Upper lobe of left lung (tissue), 6 donors: Measurements from ENCODE around the gene RAI1. TPM values are rescaled to one million over a fixed set of nuclear protein-coding genes. Genes with fewer than 3 reads are reported as not detected.

Experiments used
- ATAC-seq, 2 donors: fragments of 200-7000 bp; cut with Tn5 transposase; one replicate each; pipeline ENCODE4 v1.9.1; 2022; ENCODE audit warnings: mild to moderate bottlenecking in 2 of 2, moderate library complexity in 2 of 2; ENCODE audit not compliant: low FRiP score in 2 of 2
- DNase-seq, 2 donors: peaks; one replicate each; pipeline ENCODE4 v3.0.0-alpha.2; 2019 to 2020
- H3K27ac ChIP-seq, 4 donors: fragments of 200-600 bp; sonication (generic); one replicate each; pipeline ENCODE4 v1.5.1; 2016 to 2019
- H3K27me3 ChIP-seq, 4 donors: fragments of 200-600 bp; sonication (generic); one replicate each; pipeline ENCODE4 v1.5.1; 2017 to 2019
- H3K36me3 ChIP-seq, 4 donors: fragments of 200-600 bp; sonication (generic); one replicate each; pipeline ENCODE4 v1.5.1; 2016 to 2019
- H3K4me1 ChIP-seq, 4 donors: fragments of 200-600 bp; sonication (generic); one replicate each; pipeline ENCODE4 v1.5.1; 2018 to 2019
- H3K4me3 ChIP-seq, 4 donors: fragments of 200-600 bp; sonication (generic); one replicate each; pipeline ENCODE4 v1.5.1; 2017 to 2019; ENCODE audit warnings: mild to moderate bottlenecking in 2 of 4, moderate library complexity in 1 of 4
- H3K9me3 ChIP-seq, 4 donors: fragments of 200-600 bp; sonication (generic); one replicate each; pipeline ENCODE4 v1.5.1; 2018 to 2019
- EP300 ChIP-seq, 4 donors: sonication (generic); formaldehyde crosslinking; IDR thresholded peaks; one replicate each; pipeline ENCODE4 v1.5.1; 2017; ENCODE audit warnings: antibody characterized with exemption in 4 of 4, control low read depth in 2 of 4
- POLR2A ChIP-seq, 4 donors: fragments of 450-650 bp; IDR thresholded peaks; one replicate each; pipeline ENCODE4 v1.5.1; 2016 to 2017; ENCODE audit warnings: antibody characterized with exemption in 4 of 4, mild to moderate bottlenecking in 2 of 4
- POLR2AphosphoS5 ChIP-seq, 2 donors: sonication (generic); formaldehyde crosslinking; IDR thresholded peaks; one replicate each; pipeline ENCODE4 v1.5.1; 2017; ENCODE audit warnings: antibody characterized with exemption in 2 of 2
- WGBS, 2 donors: methylation state at CpG; one replicate each; pipeline ENCODE4 v1.1.5; 2017 to 2018; 5-methylcytosine and 5-hydroxymethylcytosine counted together
- total RNA-seq, 6 donors: library from RNA; depleted of rRNA in 4 of 6; stranded (reverse); fragments of >200 nt in 4 of 6; gene quantifications; one replicate each; pipeline versions ENCODE4 v1.1.0 to v1.2.1, GENCODE V29; 2016 to 2021
- TF ChIP-seq, protein P1 (sequence below), 6 experiments: fragments of 450-650 bp in 4 of 6; fragments of 200-600 bp in 2 of 6; sonication (generic) in 2 of 6; IDR thresholded peaks; one replicate each; pipeline ENCODE4 v1.5.1; 2016 to 2019; ENCODE audit warnings: antibody characterized with exemption in 6 of 6
- donor health status: DM: no; HTN: no; CAD: no; lungs with moderate emphysema.
- donor health status: DM: no; HTN: yes; CAD: no; lungs with severe emphysema.

RAI1 gene
- total RNA-seq, 6 donors from 2014 or later: 33.8 to 76.6 (median 41.2) TPM

DNA sequence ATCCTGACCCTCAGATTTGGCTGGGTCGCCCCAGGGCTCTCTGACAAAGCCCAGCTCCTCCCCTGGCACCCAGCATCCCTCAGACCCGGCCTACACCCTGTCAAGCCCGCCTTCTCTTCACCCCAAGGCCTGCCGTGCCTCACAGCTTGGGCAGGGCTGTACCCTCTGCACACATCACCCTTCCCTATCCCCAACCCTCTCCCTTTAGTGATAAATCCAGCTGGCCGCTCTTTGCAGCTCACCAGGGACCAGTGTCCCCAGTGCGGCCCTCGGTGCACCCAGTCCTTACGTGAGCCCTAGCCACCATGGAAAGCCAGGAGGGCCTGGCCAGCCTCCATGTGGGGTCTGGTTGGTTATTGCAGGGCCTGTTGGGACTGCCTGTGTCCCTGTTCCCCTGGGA is 74.5 kb downstream of the RAI1 start:
- no peaks in the 10 kb centered on the region for H3K27me3 ChIP-seq
- H3K4me1 ChIP-seq: peaks cover 30 to 62% (median 33%) of the 10 kb centered on the region in 4 donors
- peak overlapping the region; percentile 3 to 65 (median 40) for H3K27ac ChIP-seq
- DNase-seq: no peak
- no peaks in the 10 kb centered on the region for H3K36me3 ChIP-seq
- H3K4me3 ChIP-seq: no peak overlapping the region
- no peaks in the 10 kb centered on the region for H3K9me3 ChIP-seq
- 79 to 81% methylated on average over 8 of the region's 8 CpGs for WGBS, 2 donors
- TF ChIP-seq POLR2A (IDR thresholded peaks at IDR 0.05) (no peak), POLR2AphosphoS5 (IDR thresholded peaks at IDR 0.05) (no peak), EP300 (IDR thresholded peaks at IDR 0.05) (no peak)
- TF ChIP-seq, protein P1, sequence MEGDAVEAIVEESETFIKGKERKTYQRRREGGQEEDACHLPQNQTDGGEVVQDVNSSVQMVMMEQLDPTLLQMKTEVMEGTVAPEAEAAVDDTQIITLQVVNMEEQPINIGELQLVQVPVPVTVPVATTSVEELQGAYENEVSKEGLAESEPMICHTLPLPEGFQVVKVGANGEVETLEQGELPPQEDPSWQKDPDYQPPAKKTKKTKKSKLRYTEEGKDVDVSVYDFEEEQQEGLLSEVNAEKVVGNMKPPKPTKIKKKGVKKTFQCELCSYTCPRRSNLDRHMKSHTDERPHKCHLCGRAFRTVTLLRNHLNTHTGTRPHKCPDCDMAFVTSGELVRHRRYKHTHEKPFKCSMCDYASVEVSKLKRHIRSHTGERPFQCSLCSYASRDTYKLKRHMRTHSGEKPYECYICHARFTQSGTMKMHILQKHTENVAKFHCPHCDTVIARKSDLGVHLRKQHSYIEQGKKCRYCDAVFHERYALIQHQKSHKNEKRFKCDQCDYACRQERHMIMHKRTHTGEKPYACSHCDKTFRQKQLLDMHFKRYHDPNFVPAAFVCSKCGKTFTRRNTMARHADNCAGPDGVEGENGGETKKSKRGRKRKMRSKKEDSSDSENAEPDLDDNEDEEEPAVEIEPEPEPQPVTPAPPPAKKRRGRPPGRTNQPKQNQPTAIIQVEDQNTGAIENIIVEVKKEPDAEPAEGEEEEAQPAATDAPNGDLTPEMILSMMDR (IDR thresholded peaks at IDR 0.05): no peak
- ATAC-seq: no peak

DNA sequence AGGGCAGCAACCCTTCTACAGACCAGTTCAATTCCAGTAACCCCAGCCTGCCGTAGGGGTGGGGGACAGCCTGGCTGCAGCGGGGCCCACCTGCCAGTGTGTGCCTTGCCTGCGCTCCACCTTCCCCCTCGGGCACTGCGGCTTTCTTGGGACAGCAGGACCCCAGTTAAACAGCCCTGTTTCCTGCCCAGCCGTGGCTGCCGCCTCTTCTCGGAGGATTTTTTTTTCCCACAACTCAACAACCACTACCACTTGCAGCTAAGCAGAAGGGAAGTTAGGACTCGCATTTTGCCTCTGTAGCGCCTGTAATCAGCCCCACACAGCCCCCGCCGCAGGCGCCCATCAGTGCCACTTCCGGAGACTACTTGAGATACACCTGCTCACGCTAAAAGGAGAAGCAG is 76.1 kb downstream of the RAI1 start:
- DNase-seq: peak in 1 of 2 donors; percentile 76

DNA sequence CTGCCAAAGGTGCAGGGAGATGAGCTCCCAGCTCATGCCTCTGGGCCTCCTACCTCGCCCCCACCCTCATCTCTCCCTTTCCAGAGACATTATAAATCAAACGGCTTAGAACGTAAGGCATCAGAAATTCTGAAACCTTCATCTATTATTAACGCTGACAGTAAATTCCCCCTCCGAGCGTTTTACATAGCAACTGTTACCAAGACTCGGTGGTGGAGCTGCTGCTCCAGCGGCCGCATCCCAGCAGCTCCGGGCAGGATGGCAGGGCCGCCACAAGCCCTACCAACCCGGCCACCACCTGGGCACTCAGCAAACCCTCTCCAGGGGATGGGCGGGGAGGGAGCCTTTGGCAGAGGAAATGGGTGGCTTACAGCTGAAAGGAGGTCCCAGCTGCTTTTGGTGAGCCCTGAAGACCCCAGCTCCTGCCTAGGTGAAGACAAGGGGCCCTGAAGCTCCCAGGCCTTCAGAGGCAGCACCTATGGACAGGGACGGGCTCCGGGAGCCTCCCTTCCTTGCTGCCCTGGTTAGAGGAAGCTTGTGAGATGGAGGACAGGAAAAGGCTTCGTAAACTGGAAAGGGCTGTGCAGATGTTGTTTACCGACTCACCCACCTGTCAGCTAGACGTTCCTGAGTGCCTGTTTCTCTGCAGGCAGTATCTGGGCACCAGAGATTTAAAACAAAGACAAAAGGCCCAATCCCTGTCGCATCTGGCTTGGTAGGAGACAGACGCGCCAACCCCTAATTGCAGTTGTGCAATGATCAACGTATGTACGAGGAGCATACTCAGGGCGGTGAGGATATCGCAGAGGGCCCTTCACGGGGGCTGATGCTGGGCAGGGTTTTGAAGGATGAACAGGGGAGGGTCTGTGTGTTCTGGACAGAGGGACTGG is 76.9 kb downstream of the RAI1 start:
- no peak overlapping the region for H3K27ac ChIP-seq
- 69 to 74% methylated on average over 25 of the region's 26 CpGs for WGBS, 2 donors
- no peak for DNase-seq

More for the DNA sequence above, 76.1 kb downstream of the RAI1 start:
- ATAC-seq: no peak
- no peaks in the 10 kb centered on the region for H3K9me3 ChIP-seq
- H3K4me1 ChIP-seq: peaks cover 17 to 48% (median 21%) of the 10 kb centered on the region in 4 donors
- no peaks in the 10 kb centered on the region for H3K27me3 ChIP-seq
- no peak overlapping the region for H3K4me3 ChIP-seq
- 52 to 74% methylated on average over 13 to 15 of the region's 15 CpGs for WGBS, 2 donors
- H3K36me3 ChIP-seq: no peaks in the 10 kb centered on the region
- peak overlapping the region in 2 of 4 donors; percentile 11 to 15 for H3K27ac ChIP-seq
- TF ChIP-seq EP300 (IDR thresholded peaks at IDR 0.05) (no peak), POLR2AphosphoS5 (IDR thresholded peaks at IDR 0.05) (no peak), POLR2A (IDR thresholded peaks at IDR 0.05) (no peak)
- TF ChIP-seq, protein P1 (IDR thresholded peaks at IDR 0.05): no peak

DNA sequence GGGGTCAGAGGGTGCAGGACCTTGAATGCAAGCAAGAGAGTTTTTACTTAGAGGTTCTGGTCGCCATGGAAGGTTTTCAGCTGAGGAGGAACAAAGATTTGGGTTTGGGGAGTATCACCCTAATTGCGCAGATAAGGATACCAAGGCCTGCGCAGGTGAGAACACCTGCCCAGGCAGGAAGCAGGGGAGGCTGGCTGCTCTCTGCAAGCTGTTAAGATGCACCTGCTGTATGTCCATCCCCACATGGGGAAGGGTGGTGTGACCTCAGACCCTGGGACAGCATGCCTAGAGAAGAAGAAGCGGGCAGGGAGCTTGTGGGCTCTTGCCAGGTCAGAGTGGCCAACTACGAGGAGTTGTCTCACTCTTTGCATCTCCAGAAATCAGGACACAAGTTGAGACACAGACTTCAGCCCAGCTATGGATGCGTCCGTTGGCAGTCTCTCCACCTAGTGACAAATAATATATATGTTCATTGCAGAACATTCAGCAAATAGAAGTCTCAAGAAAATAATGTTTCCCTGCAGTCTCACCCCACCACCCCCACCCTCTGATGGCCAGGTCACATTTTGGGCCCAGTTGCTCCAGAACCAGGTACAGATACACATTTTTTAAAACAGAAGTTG is 77.8 kb downstream of the RAI1 start:
- H3K36me3 ChIP-seq: no peaks in the 10 kb centered on the region
- TF ChIP-seq, protein P1 (IDR thresholded peaks at IDR 0.05): no peak
- TF ChIP-seq POLR2A (IDR thresholded peaks at IDR 0.05) (no peak), POLR2AphosphoS5 (IDR thresholded peaks at IDR 0.05) (no peak), EP300 (IDR thresholded peaks at IDR 0.05) (no peak)
- WGBS, 2 donors: 77 to 92% methylated on average over 7 of the region's 7 CpGs
- H3K27me3 ChIP-seq: no peaks in the 10 kb centered on the region
- H3K4me1 ChIP-seq: peaks cover 9 to 32% (median 10%) of the 10 kb centered on the region in 4 donors
- no peak overlapping the region for H3K4me3 ChIP-seq
- ATAC-seq (no peak), DNase-seq (no peak)
- no peaks in the 10 kb centered on the region for H3K9me3 ChIP-seq
- H3K27ac ChIP-seq: no peak overlapping the region

More for the DNA sequence above, 76.9 kb downstream of the RAI1 start:
- no peak for ATAC-seq
- H3K9me3 ChIP-seq: no peaks in the 10 kb centered on the region
- no peak overlapping the region for H3K4me3 ChIP-seq
- H3K36me3 ChIP-seq: no peaks in the 10 kb centered on the region
- H3K4me1 ChIP-seq: peaks cover 11 to 39% (median 15%) of the 10 kb centered on the region in 4 donors
- H3K27me3 ChIP-seq: no peaks in the 10 kb centered on the region
- TF ChIP-seq POLR2A (IDR thresholded peaks at IDR 0.05): no peak
- no peak for TF ChIP-seq EP300 (IDR thresholded peaks at IDR 0.05)
- TF ChIP-seq, protein P1 (IDR thresholded peaks at IDR 0.05): no peak
- TF ChIP-seq POLR2AphosphoS5 (IDR thresholded peaks at IDR 0.05): no peak
